GM19025 (cell line): ENCODE measurements around the gene PTGER2.

Experiments
- ATAC-seq: cut with Tn5 transposase; IDR thresholded peaks from one replicate; pipeline ENCODE4 v1.9.1; 2021; ENCODE audit warnings: mild to moderate bottlenecking, low read depth, moderate library complexity; ENCODE audit not compliant: unreplicated experiment

The PTGER2 gene, protein sequence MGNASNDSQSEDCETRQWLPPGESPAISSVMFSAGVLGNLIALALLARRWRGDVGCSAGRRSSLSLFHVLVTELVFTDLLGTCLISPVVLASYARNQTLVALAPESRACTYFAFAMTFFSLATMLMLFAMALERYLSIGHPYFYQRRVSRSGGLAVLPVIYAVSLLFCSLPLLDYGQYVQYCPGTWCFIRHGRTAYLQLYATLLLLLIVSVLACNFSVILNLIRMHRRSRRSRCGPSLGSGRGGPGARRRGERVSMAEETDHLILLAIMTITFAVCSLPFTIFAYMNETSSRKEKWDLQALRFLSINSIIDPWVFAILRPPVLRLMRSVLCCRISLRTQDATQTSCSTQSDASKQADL

DNA sequence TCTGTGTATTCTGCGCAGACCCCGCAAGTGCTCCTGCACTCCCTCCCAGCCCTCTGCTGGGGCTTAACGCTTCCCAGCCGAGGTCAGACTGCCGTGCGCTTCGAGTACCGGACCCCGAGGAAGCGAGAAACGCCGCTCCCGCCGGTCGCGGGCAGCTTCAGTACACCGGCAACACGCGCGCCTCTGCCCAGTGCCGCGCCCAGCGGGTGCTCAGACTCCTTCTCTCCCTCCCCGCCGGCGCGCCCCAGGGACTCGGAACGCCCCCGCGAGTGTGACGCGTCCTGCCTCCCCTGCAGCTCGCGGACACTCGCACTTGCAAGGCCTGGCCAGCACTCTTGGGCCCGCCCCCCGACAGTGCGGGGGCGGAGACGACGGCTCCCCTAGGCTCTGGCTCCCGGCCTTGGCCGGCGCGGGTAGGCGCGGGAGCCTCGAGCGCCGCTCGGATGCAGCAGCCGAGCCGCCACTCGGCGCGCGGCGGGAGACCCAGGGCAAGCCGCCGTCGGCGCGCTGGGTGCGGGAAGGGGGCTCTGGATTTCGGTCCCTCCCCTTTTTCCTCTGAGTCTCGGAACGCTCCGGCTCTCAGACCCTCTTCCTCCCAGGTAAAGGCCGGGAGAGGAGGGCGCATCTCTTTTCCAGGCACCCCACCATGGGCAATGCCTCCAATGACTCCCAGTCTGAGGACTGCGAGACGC, at the start of gene PTGER2:
TSS of gene PTGER2 (plus strand) at position 410 of the 692 bp plus-strand sequence. CDS start at position 647, 237 bp downstream.
- ATAC-seq: peak; percentile 51

DNA sequence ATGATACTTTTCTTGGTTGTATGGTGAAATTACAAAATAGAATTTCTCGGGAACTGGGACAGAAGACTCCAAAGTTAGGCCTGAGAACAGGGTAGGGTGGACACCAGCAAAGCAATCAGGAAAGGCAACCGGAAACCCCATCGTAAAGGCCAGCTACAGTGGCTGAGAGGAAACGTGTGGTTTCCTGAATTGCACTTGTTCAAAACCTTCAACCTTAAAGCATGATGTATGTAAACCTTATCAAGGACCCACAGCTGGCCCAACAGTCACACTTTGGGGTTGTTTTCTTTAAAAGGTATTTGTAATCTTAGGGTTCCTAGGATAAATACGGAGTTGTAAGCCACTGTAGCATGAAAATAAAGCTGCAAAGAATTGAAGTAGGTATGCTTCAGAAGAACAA, 48.9 kb upstream of the PTGER2 start:
- ATAC-seq: no peak

DNA sequence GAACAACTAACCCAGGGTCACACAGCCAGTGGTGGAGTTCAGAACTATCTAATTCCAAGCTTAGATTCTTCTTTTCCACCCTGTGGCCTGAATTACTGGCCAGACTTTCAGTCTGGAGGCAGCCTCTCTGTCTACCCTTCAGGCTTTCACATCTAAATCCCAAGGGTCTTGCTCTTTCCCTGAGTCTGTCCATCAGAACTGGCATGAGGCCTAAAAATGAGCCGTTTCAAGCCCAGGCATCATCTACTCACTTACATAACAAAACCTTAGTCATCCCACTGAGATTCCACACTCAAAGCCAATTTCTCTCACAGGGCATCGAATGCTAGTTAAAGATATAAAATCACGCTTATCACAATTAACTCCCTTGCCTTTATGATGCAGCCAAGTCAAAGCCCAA, 47.9 kb upstream of the PTGER2 start:
- no peak for ATAC-seq

DNA sequence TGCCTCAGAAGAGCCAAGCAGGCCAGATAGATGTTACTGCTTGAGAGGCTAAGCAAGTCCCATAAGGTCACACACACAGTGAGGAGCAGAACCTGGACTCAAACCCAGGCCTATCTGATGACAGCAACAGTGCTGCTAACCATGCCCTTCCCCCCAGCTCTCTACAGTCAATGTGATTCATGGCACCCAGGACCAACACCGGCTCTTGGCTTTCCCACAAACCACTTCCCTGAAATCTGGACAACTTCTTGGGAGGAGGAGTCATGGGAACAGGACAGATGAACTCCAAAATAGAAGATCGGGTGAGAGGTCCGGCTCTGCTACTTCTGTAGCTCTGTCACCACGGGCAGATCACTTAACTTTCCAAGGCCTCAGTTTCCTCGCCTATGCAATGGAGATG, 47.3 kb upstream of the PTGER2 start:
- ATAC-seq: no peak

DNA sequence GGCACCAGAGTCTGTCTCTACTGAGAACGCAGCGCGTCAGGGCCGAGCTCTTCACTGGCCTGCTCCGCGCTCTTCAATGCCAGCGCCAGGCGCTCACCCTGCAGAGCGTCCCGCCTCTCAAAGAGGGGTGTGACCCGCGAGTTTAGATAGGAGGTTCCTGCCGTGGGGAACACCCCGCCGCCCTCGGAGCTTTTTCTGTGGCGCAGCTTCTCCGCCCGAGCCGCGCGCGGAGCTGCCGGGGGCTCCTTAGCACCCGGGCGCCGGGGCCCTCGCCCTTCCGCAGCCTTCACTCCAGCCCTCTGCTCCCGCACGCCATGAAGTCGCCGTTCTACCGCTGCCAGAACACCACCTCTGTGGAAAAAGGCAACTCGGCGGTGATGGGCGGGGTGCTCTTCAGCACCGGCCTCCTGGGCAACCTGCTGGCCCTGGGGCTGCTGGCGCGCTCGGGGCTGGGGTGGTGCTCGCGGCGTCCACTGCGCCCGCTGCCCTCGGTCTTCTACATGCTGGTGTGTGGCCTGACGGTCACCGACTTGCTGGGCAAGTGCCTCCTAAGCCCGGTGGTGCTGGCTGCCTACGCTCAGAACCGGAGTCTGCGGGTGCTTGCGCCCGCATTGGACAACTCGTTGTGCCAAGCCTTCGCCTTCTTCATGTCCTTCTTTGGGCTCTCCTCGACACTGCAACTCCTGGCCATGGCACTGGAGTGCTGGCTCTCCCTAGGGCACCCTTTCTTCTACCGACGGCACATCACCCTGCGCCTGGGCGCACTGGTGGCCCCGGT, 46.4 kb upstream of the PTGER2 start, which contains the start of gene PTGDR:
TSS of gene PTGDR (plus strand) at position 198 of the 778 bp plus-strand sequence. CDS start at position 315, 117 bp downstream.
- no peak for ATAC-seq

DNA sequence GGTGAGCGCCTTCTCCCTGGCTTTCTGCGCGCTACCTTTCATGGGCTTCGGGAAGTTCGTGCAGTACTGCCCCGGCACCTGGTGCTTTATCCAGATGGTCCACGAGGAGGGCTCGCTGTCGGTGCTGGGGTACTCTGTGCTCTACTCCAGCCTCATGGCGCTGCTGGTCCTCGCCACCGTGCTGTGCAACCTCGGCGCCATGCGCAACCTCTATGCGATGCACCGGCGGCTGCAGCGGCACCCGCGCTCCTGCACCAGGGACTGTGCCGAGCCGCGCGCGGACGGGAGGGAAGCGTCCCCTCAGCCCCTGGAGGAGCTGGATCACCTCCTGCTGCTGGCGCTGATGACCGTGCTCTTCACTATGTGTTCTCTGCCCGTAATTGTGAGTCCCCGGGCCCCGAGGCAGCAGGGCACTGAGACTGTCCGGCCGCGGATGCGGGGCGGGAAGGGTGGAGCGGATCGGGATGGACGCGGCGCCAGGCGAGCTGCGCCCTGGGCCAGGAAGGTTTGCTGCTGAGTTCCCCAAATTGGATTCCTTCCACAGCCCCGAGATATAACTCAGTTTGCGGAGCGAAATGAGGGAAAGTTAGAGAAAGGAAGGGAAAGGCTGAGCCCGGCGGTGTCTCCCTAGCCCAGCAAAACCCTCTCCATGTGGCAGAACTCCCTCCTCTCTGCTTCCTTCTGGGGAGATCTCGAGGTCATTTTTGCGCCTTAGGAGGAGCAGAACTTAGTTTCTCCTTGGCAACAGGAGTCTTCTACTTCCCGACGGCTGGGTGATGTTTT, 45.6 kb upstream of the PTGER2 start:
- ATAC-seq: no peak

DNA sequence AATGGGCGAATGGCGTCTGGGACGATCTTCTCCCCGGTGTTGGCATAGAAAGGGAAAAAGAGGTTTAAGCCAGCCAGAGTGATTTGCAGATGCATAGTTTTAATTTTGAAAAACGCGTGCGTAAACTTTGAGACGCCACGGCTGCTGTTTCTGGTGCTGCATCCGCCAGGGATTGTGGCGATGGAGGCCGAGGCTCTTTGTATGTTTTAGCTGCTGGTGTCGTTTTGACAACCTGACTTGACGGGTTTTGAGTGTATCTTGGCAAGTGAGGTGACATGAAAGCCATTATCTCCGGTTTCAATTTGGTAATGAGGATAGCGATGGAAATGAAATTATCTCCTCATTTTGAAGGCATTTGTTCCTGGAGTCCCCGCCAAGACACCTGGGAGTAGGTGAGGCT, 45.0 kb upstream of the PTGER2 start:
- no peak for ATAC-seq

DNA sequence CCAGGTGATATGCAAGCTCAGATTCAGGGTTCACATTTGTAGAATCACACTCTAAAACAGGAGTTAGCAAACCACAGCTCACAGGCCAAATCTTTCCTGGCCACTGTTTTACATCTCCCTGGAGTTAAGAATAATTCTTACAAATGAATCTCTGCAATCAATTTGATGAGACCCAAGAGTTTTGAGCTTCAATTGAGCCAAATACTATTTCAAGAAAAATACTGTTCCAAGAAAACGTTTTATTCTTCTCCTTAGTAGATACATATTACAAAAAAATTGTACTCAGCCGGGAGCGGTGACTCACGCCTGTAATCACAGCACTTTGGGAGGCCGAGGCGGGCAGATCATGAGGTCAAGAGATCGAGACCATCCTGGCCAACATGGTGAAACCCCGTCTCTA, 44.1 kb upstream of the PTGER2 start:
- ATAC-seq: no peak

DNA sequence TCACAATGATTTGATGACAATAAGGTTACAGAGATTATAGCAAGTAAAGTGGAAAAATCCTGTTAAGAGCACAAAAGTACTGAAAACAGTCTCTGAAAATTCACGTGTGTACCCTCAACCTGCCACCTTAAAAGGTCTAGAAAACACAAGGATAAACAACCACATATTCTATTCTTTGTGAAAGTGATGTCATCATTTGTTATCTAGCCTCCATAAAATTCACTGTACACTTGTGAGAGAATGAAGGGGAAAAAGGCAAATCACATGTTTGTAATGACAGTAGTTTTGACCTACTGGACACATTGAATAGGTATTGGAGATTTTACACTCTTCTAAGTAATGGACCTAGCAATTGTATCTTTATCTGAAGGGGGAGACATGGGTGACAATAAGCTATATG, 42.6 kb upstream of the PTGER2 start:
- no peak for ATAC-seq

DNA sequence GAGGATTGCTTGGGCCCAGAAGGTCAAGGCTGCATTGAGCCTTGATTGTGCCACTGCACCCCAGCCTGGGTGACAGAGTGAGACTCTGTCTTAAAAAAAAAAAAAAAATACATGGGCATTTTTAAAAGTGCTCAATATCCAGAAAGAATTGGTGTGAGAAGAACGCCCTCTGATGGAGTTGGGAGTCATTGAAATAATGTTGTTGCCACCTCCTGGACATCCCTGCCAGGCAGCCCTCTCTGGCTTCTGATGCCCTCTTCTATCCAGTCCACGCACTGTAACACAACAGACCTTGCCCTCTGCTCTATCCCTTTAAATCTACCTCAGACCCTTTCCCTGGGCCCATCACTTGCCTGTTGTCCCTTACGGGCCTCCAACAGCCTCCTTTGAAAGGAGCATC, 41.7 kb upstream of the PTGER2 start:
- ATAC-seq: no peak

DNA sequence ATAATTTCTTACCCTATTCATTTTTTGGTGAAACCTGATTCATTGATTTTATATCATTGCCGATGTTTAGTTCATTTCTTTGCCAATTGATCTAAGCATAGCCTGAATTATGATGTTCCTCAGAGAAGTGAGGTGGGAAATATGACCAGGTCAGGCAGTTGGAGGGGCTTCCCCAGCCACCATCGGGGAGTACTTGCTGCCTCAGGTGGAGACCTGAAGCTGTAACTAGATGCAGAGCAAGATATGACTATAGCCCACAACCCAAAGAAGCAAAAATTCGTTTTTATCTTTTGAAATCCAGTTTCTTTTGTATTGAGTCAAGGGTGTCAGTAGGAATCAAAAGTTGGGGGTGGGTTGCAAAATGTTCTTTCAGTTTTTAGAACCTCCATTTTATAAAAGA, 38.7 kb upstream of the PTGER2 start:
- ATAC-seq: no peak

DNA sequence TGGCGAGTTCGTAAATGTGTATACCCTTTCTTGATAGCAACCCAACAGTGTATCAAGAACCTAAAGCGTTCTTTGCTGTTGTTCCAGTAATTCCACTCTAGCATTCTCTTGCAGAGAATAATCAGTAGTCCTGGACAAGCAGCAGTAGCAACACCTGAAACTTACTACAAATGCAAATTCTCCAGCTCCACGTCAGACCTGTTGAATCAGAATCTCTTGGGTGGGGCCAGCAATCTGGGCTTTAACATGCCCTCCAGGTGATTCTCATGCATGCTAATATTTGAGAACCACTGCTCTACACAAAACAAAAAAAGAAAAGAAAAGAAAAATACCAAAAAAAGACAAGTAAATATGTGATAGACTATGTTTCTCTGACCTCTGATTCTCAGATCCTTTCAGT, 36.6 kb upstream of the PTGER2 start:
- no peak for ATAC-seq

DNA sequence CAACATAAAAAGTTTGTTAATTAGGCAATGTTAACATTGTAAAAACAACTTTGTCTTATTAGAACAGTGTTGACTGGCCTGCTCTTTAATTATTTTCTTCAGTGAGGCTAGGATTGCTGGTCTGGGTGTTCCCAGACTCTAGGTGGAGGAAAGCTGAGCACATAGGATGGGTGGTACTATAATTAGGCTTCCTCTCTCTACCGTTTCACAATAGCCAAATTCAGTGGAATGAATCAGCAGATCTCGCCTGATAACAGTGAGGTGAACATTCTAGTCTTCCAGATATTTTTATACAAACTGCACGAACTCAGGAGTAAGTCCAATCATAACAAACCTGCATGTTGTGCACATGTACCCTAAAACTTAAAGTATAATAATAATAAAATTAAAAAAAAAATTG, 34.7 kb upstream of the PTGER2 start:
- no peak for ATAC-seq

DNA sequence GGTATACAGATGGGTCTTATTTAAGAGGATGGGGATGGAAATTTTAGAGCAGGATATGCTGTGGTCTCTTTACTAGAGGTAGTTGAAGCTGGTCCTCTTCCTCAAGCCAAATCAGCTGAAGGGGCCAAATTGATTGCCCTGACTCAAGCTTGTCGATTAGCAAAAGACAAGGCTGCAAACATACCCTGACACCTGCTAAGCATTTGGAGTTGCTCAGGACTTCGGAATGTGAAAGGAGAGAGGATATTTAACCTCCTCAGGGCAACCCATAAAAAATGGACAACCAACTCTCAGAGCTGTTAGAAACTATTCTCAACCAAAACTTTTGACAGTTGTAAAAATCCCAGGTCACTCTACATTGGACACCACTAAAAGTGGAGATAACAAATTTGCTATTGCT, 31.0 kb upstream of the PTGER2 start:
- ATAC-seq: no peak

DNA sequence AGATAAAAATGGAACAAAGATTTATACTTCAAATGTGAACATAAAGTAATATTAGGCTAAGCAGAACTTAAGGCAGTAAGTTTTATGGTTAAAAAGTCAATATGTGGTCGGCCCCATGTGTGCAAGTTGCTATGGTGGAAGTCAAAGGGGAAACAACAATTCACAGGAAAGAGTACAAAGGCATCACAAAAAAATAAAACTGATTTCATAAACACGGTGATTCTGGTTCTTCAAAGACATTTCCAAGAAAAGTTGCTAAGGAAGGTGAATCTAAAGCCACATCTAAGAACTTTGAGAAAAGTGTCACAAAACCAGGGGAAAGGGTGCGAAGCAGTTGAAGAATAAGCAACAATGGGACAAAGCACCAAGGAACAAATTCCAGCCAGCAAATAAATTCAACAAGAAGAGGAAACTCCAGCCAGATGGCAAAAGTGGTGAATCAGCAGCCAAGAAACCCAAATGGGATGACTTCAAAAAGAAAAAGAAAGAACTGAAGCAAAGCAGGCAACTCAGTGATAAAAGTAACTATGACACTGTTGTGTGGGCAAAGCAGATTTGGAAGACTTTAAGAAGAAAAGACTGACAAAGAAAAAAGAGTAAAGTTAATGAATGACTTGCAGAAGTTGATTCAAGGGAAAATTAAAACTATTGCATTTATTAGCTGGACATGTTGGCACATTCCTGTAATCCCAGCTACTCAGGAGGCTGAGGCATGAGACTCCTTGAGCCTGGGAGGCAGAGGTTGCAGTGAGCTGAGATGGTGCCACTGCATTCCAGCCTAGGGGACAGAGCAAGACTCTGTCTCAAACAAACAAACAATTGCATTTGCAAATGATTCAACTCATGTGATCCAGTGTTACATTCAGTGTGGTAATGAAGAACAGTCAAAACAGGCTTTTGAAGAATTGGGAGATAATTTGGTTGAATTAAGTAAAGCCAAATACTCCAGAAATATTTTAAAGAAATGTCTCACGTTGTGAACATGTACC, 27.2 kb upstream of the PTGER2 start:
- no peak for ATAC-seq

DNA sequence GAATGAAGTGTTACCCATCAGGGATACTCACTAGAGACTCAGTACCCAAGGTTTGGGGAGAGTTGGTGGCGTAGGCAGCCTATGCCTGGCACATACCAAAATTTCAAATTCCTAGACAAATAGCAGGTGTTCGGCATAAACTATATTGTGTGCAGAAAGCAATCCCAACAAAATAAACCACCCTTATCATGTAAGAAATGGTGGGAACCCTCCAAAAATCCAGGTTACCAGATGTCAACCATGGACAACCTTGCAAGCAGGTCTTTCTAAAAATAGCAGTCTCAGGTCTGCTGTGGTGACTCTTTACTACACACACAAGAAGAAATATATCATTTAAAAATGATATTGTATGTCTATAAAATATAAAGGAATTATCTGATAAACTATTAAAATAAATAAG, 17.7 kb upstream of the PTGER2 start:
- no peak for ATAC-seq

DNA sequence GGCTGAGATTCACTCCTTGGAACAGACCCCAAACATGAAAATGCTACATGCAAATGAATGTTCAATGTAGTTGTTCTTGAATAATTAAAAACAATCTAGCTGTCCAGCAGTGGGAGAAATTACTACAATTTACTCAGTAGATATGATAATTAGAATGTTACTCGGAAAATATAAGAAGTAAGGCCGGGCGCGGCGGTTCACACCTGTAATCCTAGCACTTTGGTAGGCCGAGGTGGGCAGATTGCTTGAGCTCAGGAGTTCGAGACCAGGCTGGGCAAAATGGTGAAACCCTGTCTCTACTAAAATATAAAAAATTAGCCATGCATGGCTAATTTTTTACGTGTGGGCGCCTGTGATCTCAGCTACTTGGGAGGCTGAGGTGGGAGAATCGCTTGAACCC, 15.3 kb upstream of the PTGER2 start:
- no peak for ATAC-seq

DNA sequence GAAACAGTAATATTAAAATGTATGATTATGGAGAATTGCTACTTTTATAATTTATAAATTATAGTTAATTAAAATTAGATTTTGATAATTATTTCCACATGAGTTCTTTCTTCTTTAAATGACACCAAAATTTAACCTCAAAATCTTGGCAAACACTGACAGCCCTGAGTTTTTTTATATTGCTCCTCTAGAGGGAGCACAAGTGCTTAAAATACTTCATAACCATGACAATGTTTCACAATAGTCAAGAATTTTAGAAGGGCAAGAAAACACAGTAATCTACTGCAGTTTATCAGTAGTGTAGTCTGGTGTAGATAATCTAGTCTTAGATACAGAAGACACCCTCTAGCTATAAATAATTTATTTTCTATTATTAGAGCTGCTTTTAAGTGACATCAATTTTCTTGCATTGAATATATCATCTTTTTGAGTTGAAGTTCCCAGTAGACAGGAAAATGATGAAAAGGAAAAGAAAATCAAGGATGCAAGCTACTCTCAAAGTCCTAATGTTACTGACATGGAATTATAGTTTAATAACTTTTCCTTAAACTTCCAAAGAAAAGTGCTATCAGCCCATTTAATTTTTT, 14.3 kb upstream of the PTGER2 start:
- ATAC-seq: no peak

DNA sequence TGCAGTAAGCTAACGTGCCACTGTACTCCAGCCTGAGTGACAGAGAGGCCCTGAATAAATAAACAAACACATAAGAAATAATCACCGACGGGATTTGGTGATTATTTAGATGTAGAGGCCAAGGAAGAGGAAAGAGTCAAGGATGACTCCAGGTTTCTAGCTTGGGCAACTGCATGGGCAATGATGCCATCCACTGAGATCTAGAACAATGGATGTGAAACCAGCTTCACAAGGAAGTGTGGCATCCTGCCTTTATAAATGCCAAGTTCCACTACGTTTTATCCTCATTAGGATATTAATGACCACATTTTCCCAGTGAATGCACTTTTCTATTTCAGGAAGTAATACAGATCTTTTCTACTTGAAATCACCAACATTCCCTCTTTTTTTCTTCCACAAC, 10.9 kb upstream of the PTGER2 start:
- no peak for ATAC-seq
